ENCODE results near the gene IKBKG. TPM values are rescaled to one million over a fixed set of nuclear protein-coding genes. Genes with fewer than 3 reads are reported as not detected.

IKBKG gene
- total RNA-seq, 1 donor from 2014 or later = 11.8 TPM

Small RNA genes within 50 kb of the gene (small RNA-seq; reads per million reads assigned to genes)
- gene AC244090.1 = not detected

Other genes with a start within 250 kb of the IKBKG start
- gene FLNA, start 173.0 kb upstream of the IKBKG start, total RNA-seq = 1,247 TPM
- gene EMD, start 168.3 kb upstream of the IKBKG start, total RNA-seq = 59.2 TPM
- 3,948 TPM for gene RPL10, start 149.2 kb upstream of the IKBKG start, total RNA-seq
- gene DNASE1L1, start 138.4 kb upstream of the IKBKG start, total RNA-seq = 52.1 TPM
- gene TAFAZZIN, start 136.1 kb upstream of the IKBKG start, total RNA-seq = 59.2 TPM
- gene ATP6AP1, start 118.9 kb upstream of the IKBKG start, total RNA-seq = 54.5 TPM
- 116 TPM for gene GDI1, start 110.5 kb upstream of the IKBKG start, total RNA-seq
- gene FAM50A, start 103.5 kb upstream of the IKBKG start, total RNA-seq = 33.6 TPM
- 20.1 TPM for gene PLXNA3, start 89.3 kb upstream of the IKBKG start, total RNA-seq
- gene LAGE3, start 68.3 kb upstream of the IKBKG start, total RNA-seq = 27.7 TPM
- 30.2 TPM for gene UBL4A, start 61.0 kb upstream of the IKBKG start, total RNA-seq
- gene SLC10A3, start 57.0 kb upstream of the IKBKG start, total RNA-seq = 28.2 TPM
- 59.9 TPM for gene FAM3A, start 31.4 kb upstream of the IKBKG start, total RNA-seq
- gene G6PD, start 774 bp upstream of the IKBKG start, total RNA-seq = 86.4 TPM
- not detected for gene CTAG1A, start 37.5 kb downstream of the IKBKG start, total RNA-seq
- not detected for gene CTAG1B, start 71.7 kb downstream of the IKBKG start, total RNA-seq
- gene CTAG2, start 106.0 kb downstream of the IKBKG start, total RNA-seq = not detected
- gene GAB3, start 203.5 kb downstream of the IKBKG start, total RNA-seq = 7.6 TPM
- 22.8 TPM for gene DKC1, start 215.2 kb downstream of the IKBKG start, total RNA-seq

All from vagina (tissue), 1 donor.